ENCODE measurements around the gene NR6A1.

The NR6A1 gene

DNA sequence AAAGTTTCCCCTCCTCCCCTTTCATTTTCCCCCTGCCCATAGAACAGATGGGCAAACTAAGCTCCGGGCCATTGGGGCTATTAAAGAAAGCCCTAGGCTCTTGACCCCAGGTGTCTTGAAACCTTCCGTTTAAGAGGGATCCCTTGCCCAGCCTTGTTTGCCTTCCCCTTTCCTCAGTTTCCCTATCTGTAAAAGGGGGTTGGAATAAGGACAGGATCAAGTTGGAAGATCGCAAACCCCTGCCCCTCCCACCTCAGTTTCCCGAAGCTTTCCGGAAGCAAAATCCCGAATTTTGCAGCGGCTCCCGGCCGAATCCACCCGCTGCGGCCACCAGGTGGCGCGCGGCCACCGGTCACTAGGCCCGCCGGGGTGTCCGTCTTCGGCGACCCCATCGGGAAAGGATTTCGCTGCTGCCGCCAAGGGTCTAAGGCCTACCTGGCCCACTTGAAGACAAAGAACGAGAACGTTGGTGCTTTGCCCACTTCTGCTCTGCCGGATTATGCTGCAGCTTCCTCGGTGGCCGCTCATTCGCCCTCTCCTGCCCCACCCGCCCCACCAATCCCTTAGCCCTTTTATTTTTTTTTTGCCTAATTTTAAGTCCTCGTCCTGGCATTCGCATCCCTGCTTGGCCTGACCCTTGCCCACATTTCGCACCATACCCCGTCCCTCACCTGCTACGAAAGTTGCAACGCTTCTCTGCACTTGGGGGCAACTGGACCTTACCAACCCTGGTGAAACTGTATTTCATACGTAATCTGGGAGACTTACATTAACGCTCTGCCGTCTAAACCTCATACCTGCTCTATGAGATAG is 962 bp upstream of the NR6A1 start:
- H4K8ac ChIP-seq (ENCODE audit: low read depth, low read length) = no peak overlapping the region
- no peaks in the 10 kb centered on the region for H3K36me3 ChIP-seq (ENCODE audit: control insufficient read depth, insufficient read depth, low read length)
- H2AK5ac ChIP-seq (ENCODE audit: low read length) = no peak overlapping the region
- peaks cover 13% of the 10 kb centered on the region for H3K79me2 ChIP-seq (ENCODE audit: control insufficient read depth, insufficient read depth, low read length)
- H3K56ac ChIP-seq (ENCODE audit: low read length) = peak overlapping the region; percentile 76
- H3K27me3 ChIP-seq (ENCODE audit: insufficient read depth, low read length, poor library complexity) = no peaks in the 10 kb centered on the region
- H2BK5ac ChIP-seq (ENCODE audit: low read length) = no peak overlapping the region
- H3K4me3 ChIP-seq (ENCODE audit: low read length) = peak overlapping the region; percentile 46
- no peak overlapping the region for H3K27ac ChIP-seq (ENCODE audit: low read depth, low read length)
- peak; percentile 91 for DNase-seq
- peaks cover 3% of the 10 kb centered on the region for H3K4me1 ChIP-seq (ENCODE audit: control insufficient read depth, low read depth, low read length)
- H2BK15ac ChIP-seq (replicated peaks; ENCODE audit: low read depth) = no peak overlapping the region
- no peak overlapping the region for H2BK120ac ChIP-seq (ENCODE audit: low read depth, low read length)
- no peak overlapping the region for H3K18ac ChIP-seq (ENCODE audit: low read length)
- peak overlapping the region; percentile 28 for H3K9ac ChIP-seq (ENCODE audit: low read length)
- peak overlapping the region; percentile 82 for H3K4me2 ChIP-seq (ENCODE audit: low read length)
- no CpG with 5 or more reads among the region's 39 CpGs for WGBS (ENCODE audit: extremely low coverage, insufficient coverage, low lambda C conversion rate)
- H3K4ac ChIP-seq (ENCODE audit: low read depth, low read length) = no peak overlapping the region
- no peak overlapping the region for H3K23ac ChIP-seq (ENCODE audit: low read length)
- no peak overlapping the region for H4K5ac ChIP-seq (ENCODE audit: low read length)
- peaks cover 1% of the 10 kb centered on the region for H3K79me1 ChIP-seq (ENCODE audit: low read length)

DNA sequence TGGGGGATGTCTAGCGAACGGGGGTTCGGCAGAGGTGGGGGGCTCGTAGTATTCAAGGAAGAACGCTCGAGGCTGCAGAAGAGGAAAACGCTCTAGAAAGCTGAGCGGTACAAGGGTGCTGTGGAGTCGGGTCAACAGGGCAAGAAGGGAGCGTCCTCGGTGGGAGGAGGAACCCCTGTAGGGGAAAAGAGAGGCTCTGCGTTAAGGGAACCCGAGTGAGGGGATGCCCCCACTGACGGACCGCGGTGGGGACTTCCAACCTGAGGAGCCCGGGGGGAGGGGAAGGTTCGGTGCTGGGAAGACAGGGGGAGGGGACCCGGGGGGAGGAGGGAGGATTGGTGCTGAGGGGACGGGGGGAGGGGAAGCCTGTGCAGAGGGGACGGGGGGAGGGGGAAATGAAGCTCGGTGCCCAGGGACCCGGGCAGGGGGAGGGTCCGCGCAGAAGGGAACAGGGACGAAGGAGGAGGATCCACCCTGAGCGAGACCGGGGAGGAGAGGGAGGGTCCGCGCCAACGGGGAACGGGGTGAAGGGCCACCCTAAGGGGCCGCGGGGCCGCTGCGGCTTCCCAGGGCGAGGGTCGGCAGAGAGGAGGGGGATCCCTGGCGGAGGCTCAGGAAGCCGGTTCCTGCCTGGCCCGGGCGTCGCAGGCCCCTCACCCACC is 621 bp downstream of the NR6A1 start:
- Histone ChIP-seq H3K27ac (ENCODE audit: low read depth, low read length) (peak overlapping the region; percentile 72), H3K4me2 (ENCODE audit: low read length) (peak overlapping the region; percentile 91), H3K36me3 (ENCODE audit: control insufficient read depth, insufficient read depth, low read length) (no peaks in the 10 kb centered on the region), H3K27me3 (ENCODE audit: insufficient read depth, low read length, poor library complexity) (no peaks in the 10 kb centered on the region), H2BK120ac (ENCODE audit: low read depth, low read length) (peak overlapping the region; percentile 32), H3K56ac (ENCODE audit: low read length) (peak overlapping the region; percentile 94), H3K79me2 (ENCODE audit: control insufficient read depth, insufficient read depth, low read length) (peaks cover 17% of the 10 kb centered on the region), H2BK5ac (ENCODE audit: low read length) (peak overlapping the region; percentile 80), H3K4me3 (ENCODE audit: low read length) (peak overlapping the region; percentile 81), H4K5ac (ENCODE audit: low read length) (no peak overlapping the region), H3K79me1 (ENCODE audit: low read length) (peaks cover 2% of the 10 kb centered on the region), H3K9ac (ENCODE audit: low read length) (peak overlapping the region; percentile 90), H4K8ac (ENCODE audit: low read depth, low read length) (no peak overlapping the region), H3K4me1 (ENCODE audit: control insufficient read depth, low read depth, low read length) (peaks cover 3% of the 10 kb centered on the region), H3K4ac (ENCODE audit: low read depth, low read length) (peak overlapping the region; percentile 95), H2AK5ac (ENCODE audit: low read length) (no peak overlapping the region), H3K23ac (ENCODE audit: low read length) (no peak overlapping the region), H3K18ac (ENCODE audit: low read length) (peak overlapping the region; percentile 57), H2BK15ac (replicated peaks; ENCODE audit: low read depth) (no peak overlapping the region)
- DNase-seq = no peak
- no CpG with 5 or more reads among the region's 43 CpGs for WGBS (ENCODE audit: extremely low coverage, insufficient coverage, low lambda C conversion rate)

DNA sequence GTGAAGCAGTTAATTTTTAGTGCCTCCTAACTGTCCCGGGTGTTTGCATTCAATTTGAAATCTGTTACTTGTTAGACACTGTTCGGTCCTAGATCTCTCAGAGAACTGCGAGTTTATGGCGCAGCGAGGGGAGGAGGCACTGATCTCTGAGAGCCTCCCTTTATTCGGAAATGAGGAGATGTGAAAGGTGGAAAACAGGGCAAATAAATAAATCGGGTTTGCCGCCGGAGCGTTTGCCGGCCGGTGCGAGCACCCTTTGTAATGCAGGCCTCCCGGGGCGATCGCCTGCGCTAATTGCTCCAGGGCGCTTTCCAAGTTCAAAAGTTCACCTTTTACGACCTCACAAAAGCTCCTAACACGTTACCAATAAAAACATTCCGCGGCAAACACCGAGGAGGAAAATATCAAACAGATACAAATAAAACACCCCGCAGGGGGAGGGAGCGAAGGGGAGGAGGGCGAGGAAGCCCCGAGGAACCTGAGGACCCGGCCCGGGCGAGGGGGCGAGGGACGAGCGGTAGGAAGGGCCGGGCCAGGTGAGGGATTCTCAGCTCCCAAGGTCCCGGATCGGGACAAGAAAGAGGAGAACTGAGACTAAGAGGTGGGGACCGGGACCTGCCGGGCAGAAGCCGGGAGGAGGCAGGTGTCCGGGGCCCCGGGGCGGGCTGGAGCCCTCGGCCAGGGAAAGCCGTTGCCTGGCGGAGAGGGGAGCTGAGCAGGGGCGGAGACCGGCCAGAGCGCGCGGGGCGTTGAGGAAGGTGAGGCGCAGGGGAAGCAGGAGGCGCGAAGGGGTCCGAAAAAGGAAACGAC is 1.4 kb downstream of the NR6A1 start:
- peaks cover 19% of the 10 kb centered on the region for H3K79me2 ChIP-seq (ENCODE audit: control insufficient read depth, insufficient read depth, low read length)
- H3K79me1 ChIP-seq (ENCODE audit: low read length) = peaks cover 2% of the 10 kb centered on the region
- peak overlapping the region; percentile 84 for H3K56ac ChIP-seq (ENCODE audit: low read length)
- H3K4me2 ChIP-seq (ENCODE audit: low read length) = peak overlapping the region; percentile 91
- no peak for DNase-seq
- peak overlapping the region; percentile 69 for H3K9ac ChIP-seq (ENCODE audit: low read length)
- no peaks in the 10 kb centered on the region for H3K36me3 ChIP-seq (ENCODE audit: control insufficient read depth, insufficient read depth, low read length)
- peaks cover 3% of the 10 kb centered on the region for H3K4me1 ChIP-seq (ENCODE audit: control insufficient read depth, low read depth, low read length)
- H2BK5ac ChIP-seq (ENCODE audit: low read length) = no peak overlapping the region
- H3K27me3 ChIP-seq (ENCODE audit: insufficient read depth, low read length, poor library complexity) = no peaks in the 10 kb centered on the region
- H3K23ac ChIP-seq (ENCODE audit: low read length) = no peak overlapping the region
- H4K5ac ChIP-seq (ENCODE audit: low read length) = no peak overlapping the region
- H2AK5ac ChIP-seq (ENCODE audit: low read length) = no peak overlapping the region
- no peak overlapping the region for H2BK15ac ChIP-seq (replicated peaks; ENCODE audit: low read depth)
- peak overlapping the region; percentile 57 for H3K18ac ChIP-seq (ENCODE audit: low read length)
- H2BK120ac ChIP-seq (ENCODE audit: low read depth, low read length) = no peak overlapping the region
- no CpG with 5 or more reads among the region's 56 CpGs for WGBS (ENCODE audit: extremely low coverage, insufficient coverage, low lambda C conversion rate)
- no peak overlapping the region for H4K8ac ChIP-seq (ENCODE audit: low read depth, low read length)
- H3K4me3 ChIP-seq (ENCODE audit: low read length) = peak overlapping the region; percentile 57
- no peak overlapping the region for H3K4ac ChIP-seq (ENCODE audit: low read depth, low read length)
- peak overlapping the region; percentile 72 for H3K27ac ChIP-seq (ENCODE audit: low read depth, low read length)

DNA sequence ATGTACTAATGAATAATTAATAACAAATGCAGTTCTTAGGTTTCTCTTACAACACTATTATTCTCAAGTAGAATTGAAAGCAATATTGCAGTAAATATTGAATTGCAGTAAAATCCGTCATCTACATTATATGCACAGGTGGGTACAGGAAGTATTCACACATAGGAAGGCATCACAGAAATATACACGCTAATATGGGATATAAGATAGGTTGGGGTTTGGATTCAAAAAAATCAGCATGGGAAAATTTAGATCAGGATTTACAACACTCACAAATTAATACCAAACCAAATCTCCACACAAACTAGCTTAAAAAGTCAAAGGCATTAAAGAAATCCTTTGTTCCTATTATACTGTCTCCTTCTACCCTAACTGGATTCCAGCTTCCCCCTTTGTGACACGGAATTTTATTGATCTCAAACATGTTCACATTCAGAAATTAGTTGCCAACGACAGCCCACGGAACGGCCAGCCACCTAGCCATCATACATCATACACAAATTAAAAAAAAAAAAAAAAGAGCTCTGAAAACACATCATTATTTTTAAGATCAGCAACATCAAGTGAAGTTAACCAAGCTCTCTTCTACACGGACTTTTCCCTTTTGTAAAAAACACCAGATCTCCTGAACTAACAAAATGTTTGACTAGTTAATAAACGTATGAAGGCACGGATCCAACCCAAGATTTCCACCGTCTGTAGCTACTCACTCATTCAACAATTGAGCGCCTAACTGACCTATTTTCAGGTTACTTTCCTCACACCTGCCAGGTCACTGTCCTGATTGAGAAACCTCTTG is 2.2 kb downstream of the NR6A1 start:
- Histone ChIP-seq H3K18ac (ENCODE audit: low read length) (no peak overlapping the region), H3K23ac (ENCODE audit: low read length) (no peak overlapping the region), H4K8ac (ENCODE audit: low read depth, low read length) (no peak overlapping the region), H3K4me3 (ENCODE audit: low read length) (peak overlapping the region; percentile 57), H2AK5ac (ENCODE audit: low read length) (no peak overlapping the region), H3K4me2 (ENCODE audit: low read length) (peak overlapping the region; percentile 91), H2BK120ac (ENCODE audit: low read depth, low read length) (no peak overlapping the region), H3K79me1 (ENCODE audit: low read length) (peaks cover 2% of the 10 kb centered on the region), H2BK5ac (ENCODE audit: low read length) (no peak overlapping the region), H3K9ac (ENCODE audit: low read length) (peak overlapping the region; percentile 69), H3K27me3 (ENCODE audit: insufficient read depth, low read length, poor library complexity) (no peaks in the 10 kb centered on the region), H3K4me1 (ENCODE audit: control insufficient read depth, low read depth, low read length) (peaks cover 3% of the 10 kb centered on the region), H3K56ac (ENCODE audit: low read length) (peak overlapping the region; percentile 84), H3K36me3 (ENCODE audit: control insufficient read depth, insufficient read depth, low read length) (no peaks in the 10 kb centered on the region), H3K79me2 (ENCODE audit: control insufficient read depth, insufficient read depth, low read length) (peaks cover 25% of the 10 kb centered on the region), H3K27ac (ENCODE audit: low read depth, low read length) (no peak overlapping the region), H3K4ac (ENCODE audit: low read depth, low read length) (no peak overlapping the region), H4K5ac (ENCODE audit: low read length) (no peak overlapping the region), H2BK15ac (replicated peaks; ENCODE audit: low read depth) (no peak overlapping the region)
- DNase-seq = no peak
- no CpG with 5 or more reads among the region's 11 CpGs for WGBS (ENCODE audit: extremely low coverage, insufficient coverage, low lambda C conversion rate)

DNA sequence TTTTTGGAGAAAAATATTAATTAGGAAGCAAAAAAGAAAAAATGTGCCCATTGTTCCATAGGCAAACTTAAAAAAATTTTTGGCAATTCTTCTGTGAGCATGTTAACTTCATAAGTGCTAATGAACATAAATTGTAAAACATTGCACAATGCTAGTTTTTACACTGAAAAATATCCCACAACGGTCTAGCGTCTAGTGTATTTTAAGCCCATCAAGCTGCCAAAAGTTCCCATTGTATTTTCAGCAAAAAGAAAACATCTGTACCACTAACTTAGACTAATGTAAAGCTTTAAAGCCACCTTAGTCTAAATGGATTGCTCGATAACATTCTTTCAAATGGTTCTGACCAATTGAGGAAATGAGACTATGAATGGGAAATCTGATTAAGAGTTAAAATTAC is 2.8 kb downstream of the NR6A1 start:
- H3K18ac ChIP-seq (ENCODE audit: low read length) = no peak overlapping the region
- H4K5ac ChIP-seq (ENCODE audit: low read length) = no peak overlapping the region
- no peak overlapping the region for H3K4me3 ChIP-seq (ENCODE audit: low read length)
- H3K79me2 ChIP-seq (ENCODE audit: control insufficient read depth, insufficient read depth, low read length) = peaks cover 28% of the 10 kb centered on the region
- no peak overlapping the region for H3K56ac ChIP-seq (ENCODE audit: low read length)
- peaks cover 2% of the 10 kb centered on the region for H3K79me1 ChIP-seq (ENCODE audit: low read length)
- no peak overlapping the region for H2BK120ac ChIP-seq (ENCODE audit: low read depth, low read length)
- no peak overlapping the region for H3K4ac ChIP-seq (ENCODE audit: low read depth, low read length)
- H2BK15ac ChIP-seq (replicated peaks; ENCODE audit: low read depth) = no peak overlapping the region
- no peak for DNase-seq
- H3K9ac ChIP-seq (ENCODE audit: low read length) = no peak overlapping the region
- H3K4me2 ChIP-seq (ENCODE audit: low read length) = no peak overlapping the region
- no peak overlapping the region for H3K27ac ChIP-seq (ENCODE audit: low read depth, low read length)
- H3K27me3 ChIP-seq (ENCODE audit: insufficient read depth, low read length, poor library complexity) = no peaks in the 10 kb centered on the region
- H2BK5ac ChIP-seq (ENCODE audit: low read length) = no peak overlapping the region
- H3K4me1 ChIP-seq (ENCODE audit: control insufficient read depth, low read depth, low read length) = peaks cover 3% of the 10 kb centered on the region
- no CpG with 5 or more reads among the region's 3 CpGs for WGBS (ENCODE audit: extremely low coverage, insufficient coverage, low lambda C conversion rate)
- no peak overlapping the region for H4K8ac ChIP-seq (ENCODE audit: low read depth, low read length)
- H2AK5ac ChIP-seq (ENCODE audit: low read length) = no peak overlapping the region
- H3K36me3 ChIP-seq (ENCODE audit: control insufficient read depth, insufficient read depth, low read length) = no peaks in the 10 kb centered on the region
- H3K23ac ChIP-seq (ENCODE audit: low read length) = no peak overlapping the region

Measured in mesendoderm (in vitro differentiated cells).